ENCODE measurements around the gene TBC1D22A.

DNA sequence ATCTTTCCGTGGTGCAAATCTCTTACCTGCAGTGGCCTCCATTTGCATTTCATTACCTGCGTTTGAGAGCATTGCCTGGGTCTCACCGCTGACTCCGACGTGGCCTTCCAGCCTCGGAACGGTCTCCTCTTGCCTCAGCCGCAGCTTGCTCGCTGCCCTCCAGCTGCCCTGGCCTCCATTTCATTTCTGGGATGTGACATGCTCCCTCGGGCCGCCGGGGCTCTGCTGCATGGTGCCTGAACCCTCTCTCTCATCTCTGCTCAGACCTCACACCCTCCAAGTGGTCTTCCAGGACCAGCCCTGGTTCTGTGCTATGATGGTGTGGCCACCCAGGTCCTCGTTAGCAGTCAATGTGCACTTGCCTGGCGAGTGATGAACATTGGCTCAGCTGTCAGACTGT is 229.2 kb downstream of the TBC1D22A start:
- TF ChIP-seq, protein P1, sequence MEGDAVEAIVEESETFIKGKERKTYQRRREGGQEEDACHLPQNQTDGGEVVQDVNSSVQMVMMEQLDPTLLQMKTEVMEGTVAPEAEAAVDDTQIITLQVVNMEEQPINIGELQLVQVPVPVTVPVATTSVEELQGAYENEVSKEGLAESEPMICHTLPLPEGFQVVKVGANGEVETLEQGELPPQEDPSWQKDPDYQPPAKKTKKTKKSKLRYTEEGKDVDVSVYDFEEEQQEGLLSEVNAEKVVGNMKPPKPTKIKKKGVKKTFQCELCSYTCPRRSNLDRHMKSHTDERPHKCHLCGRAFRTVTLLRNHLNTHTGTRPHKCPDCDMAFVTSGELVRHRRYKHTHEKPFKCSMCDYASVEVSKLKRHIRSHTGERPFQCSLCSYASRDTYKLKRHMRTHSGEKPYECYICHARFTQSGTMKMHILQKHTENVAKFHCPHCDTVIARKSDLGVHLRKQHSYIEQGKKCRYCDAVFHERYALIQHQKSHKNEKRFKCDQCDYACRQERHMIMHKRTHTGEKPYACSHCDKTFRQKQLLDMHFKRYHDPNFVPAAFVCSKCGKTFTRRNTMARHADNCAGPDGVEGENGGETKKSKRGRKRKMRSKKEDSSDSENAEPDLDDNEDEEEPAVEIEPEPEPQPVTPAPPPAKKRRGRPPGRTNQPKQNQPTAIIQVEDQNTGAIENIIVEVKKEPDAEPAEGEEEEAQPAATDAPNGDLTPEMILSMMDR (IDR thresholded peaks at IDR 0.05), result no peak
- TF ChIP-seq POLR2A (IDR thresholded peaks at IDR 0.05), result no peak
